ENCODE measurements around the gene U2SURP. TPM values are rescaled to one million over a fixed set of nuclear protein-coding genes. Genes with fewer than 3 reads are reported as not detected.
"Not testable (repeated sequence)": the region's sequence is repeated elsewhere in the genome, so short reads cannot be mapped to it uniquely, and the experiment has no call there.

U2SURP gene
- total and polyA plus RNA-seq, 4 donors, result 8.3 to 41.2 (median 30.3) TPM

DNA sequence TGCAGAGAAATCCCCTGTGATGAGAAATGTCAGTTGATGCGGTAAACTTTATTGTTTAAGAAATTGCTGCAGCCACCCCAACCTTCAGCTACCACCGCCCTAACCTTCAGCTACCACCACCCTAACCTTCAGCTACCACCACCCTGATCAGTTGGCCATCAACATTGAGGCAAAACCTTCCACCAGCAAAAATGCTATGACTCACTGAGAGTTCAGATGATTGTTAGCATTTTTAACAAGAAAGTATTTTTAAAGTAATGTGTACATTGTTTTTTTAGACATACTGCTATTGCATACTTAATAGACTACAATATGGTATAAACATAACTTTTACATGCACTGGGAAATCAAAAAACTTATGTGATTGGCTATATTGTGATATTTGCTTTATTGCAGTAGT is 30.0 kb downstream of the U2SURP start:
- Histone ChIP-seq H3K4me1 (ENCODE audit: control insufficient read depth in 4 of 4, insufficient read depth in 4 of 4, low read length in 3 of 4) (no peaks in the 10 kb centered on the region), H3K27ac (ENCODE audit: low read depth in 1 of 2, low read length in 2 of 2) (no peak overlapping the region), H3K9ac (ENCODE audit: low read depth in 1 of 2, low read length in 2 of 2) (no peak overlapping the region), H3K4me3 (ENCODE audit: low read depth in 1 of 3, low read length in 3 of 3) (no peak overlapping the region), H3K9me3 (ENCODE audit: control insufficient read depth in 4 of 4, low read length in 3 of 4) (no peaks in the 10 kb centered on the region), H3K27me3 (ENCODE audit: control insufficient read depth in 4 of 4, insufficient read depth in 4 of 4, low read length in 3 of 4) (no peaks in the 10 kb centered on the region), H3K36me3 (ENCODE audit: control insufficient read depth in 4 of 4, insufficient read depth in 3 of 4, low read depth in 1 of 4, low read length in 3 of 4) (peaks cover 8 to 53% (median 48%) of the 10 kb centered on the region in 4 donors)
- TF ChIP-seq HNF4G (IDR thresholded peaks at IDR 0.05) (no peak), RAD21 (IDR thresholded peaks at IDR 0.05) (no peak), JUND (IDR thresholded peaks at IDR 0.05) (no peak), NR2F2 (IDR thresholded peaks at IDR 0.05) (no peak), SP1 (IDR thresholded peaks at IDR 0.05) (no peak), TAF1 (conservative IDR thresholded peaks at IDR 0.05) (no peak), FOXA1 (IDR thresholded peaks at IDR 0.05) (no peak), YY1 (IDR thresholded peaks at IDR 0.05) (no peak), GABPA (IDR thresholded peaks at IDR 0.05 in 1 of 2, conservative IDR thresholded peaks at IDR 0.05 in 1 of 2) (no peak)
- TF ChIP-seq, protein P1, sequence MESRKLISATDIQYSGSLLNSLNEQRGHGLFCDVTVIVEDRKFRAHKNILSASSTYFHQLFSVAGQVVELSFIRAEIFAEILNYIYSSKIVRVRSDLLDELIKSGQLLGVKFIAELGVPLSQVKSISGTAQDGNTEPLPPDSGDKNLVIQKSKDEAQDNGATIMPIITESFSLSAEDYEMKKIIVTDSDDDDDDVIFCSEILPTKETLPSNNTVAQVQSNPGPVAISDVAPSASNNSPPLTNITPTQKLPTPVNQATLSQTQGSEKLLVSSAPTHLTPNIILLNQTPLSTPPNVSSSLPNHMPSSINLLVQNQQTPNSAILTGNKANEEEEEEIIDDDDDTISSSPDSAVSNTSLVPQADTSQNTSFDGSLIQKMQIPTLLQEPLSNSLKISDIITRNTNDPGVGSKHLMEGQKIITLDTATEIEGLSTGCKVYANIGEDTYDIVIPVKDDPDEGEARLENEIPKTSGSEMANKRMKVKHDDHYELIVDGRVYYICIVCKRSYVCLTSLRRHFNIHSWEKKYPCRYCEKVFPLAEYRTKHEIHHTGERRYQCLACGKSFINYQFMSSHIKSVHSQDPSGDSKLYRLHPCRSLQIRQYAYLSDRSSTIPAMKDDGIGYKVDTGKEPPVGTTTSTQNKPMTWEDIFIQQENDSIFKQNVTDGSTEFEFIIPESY (IDR thresholded peaks at IDR 0.05), result no peak
- TF ChIP-seq, protein P2, sequence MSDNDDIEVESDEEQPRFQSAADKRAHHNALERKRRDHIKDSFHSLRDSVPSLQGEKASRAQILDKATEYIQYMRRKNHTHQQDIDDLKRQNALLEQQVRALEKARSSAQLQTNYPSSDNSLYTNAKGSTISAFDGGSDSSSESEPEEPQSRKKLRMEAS (IDR thresholded peaks at IDR 0.05), result no peak
- DNase-seq (ENCODE audit: low spot score), result no peak
- WGBS, result 84% methylated on average over 2 of the region's 2 CpGs

GRCh38 chr3:143031796-143032387 is 30.5 kb downstream of the U2SURP start:
- H3K27ac ChIP-seq (ENCODE audit: low read depth in 1 of 2, low read length in 2 of 2); H3K4me1 ChIP-seq (ENCODE audit: control insufficient read depth in 4 of 4, insufficient read depth in 4 of 4, low read length in 3 of 4); H3K27me3 ChIP-seq (ENCODE audit: control insufficient read depth in 4 of 4, insufficient read depth in 4 of 4, low read length in 3 of 4); H3K9me3 ChIP-seq (ENCODE audit: control insufficient read depth in 4 of 4, low read length in 3 of 4); DNase-seq (ENCODE audit: low spot score); H3K9ac ChIP-seq (ENCODE audit: low read depth in 1 of 2, low read length in 2 of 2); H3K4me3 ChIP-seq (ENCODE audit: low read depth in 1 of 3, low read length in 3 of 3): not testable (repeated sequence)
- peaks cover 8 to 56% (median 52%) of the 10 kb centered on the region in 4 donors for H3K36me3 ChIP-seq (ENCODE audit: control insufficient read depth in 4 of 4, insufficient read depth in 3 of 4, low read depth in 1 of 4, low read length in 3 of 4)
- 97% methylated on average over 4 of the region's 4 CpGs for WGBS

- no peaks in the 10 kb centered on the region for H3K4me1 ChIP-seq (ENCODE audit: control insufficient read depth in 4 of 4, insufficient read depth in 4 of 4, low read length in 3 of 4)
- H3K9ac ChIP-seq (ENCODE audit: low read depth in 1 of 2, low read length in 2 of 2), result no peak overlapping the region
- no peak for DNase-seq (ENCODE audit: low spot score)
- no peaks in the 10 kb centered on the region for H3K9me3 ChIP-seq (ENCODE audit: control insufficient read depth in 4 of 4, low read length in 3 of 4)
- H3K36me3 ChIP-seq (ENCODE audit: control insufficient read depth in 4 of 4, insufficient read depth in 3 of 4, low read depth in 1 of 4, low read length in 3 of 4), result peaks cover 4 to 51% (median 42%) of the 10 kb centered on the region in 4 donors
- H3K4me3 ChIP-seq (ENCODE audit: low read depth in 1 of 3, low read length in 3 of 3), result no peak overlapping the region
- no peak for TF ChIP-seq TAF1 (conservative IDR thresholded peaks at IDR 0.05)
- no peak for TF ChIP-seq GABPA (IDR thresholded peaks at IDR 0.05 in 1 of 2, conservative IDR thresholded peaks at IDR 0.05 in 1 of 2)
- no peak overlapping the region for H3K27ac ChIP-seq (ENCODE audit: low read depth in 1 of 2, low read length in 2 of 2)
- WGBS, result 82% methylated on average over 3 of the region's 3 CpGs
- H3K27me3 ChIP-seq (ENCODE audit: control insufficient read depth in 4 of 4, insufficient read depth in 4 of 4, low read length in 3 of 4), result no peaks in the 10 kb centered on the region
Observed at GRCh38 chr3:143035466-143036211, 34.3 kb downstream of the U2SURP start.

All from liver (tissue), 9 donors.